HG03064 (cell line): ENCODE measurements around the gene TPD52L2.
"Not testable (repeated sequence)": the region's sequence is repeated elsewhere in the genome, so short reads cannot be mapped to it uniquely, and the experiment has no call there.

Experiments
- ATAC-seq: cut with Tn5 transposase; IDR thresholded peaks from one replicate; pipeline ENCODE4 v1.9.1; 2021; ENCODE audit warnings: low read depth; ENCODE audit not compliant: unreplicated experiment

Gene TPD52L2

DNA sequence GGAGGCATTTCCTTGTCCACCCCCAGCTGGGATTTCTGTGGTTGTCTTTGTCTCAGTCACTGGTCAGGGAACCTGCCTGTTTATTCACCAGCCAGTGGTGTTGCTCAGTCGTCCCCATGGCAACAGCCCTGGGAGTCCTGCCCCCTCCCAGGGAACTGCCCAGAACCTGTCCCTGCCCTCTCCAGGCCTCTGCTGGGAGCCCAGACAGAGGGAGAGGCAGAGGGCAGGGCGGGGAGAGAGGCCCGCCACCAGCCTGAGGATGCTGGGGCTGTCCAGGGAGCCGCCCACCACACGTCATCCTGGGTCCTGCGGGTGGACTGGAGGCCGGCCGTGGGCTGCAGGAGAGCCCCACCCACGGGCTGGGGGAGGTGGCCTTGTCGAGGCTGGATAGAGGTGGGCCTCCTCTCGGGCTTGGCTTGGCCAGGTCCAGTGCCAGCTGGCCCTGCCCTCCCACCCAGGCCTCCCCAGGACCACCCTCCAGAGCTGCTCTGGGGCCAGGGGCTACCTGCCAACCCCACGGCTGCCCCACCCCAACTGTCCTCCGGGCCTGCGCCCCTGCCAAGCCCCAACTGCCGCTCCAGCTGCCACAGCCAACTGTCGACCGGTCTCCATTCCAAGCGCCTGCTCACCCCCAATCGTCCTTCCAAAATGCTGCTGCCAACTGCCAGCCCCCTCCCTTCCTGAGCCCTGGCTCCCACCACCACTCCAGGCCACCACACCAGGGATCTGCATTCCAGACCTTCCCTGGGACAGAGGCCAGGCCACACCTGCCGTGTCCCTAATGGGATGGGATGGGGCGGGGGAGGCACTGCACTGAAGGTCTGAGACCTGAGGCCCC lies 29.8 kb upstream of the TPD52L2 start:
- no peak for ATAC-seq

DNA sequence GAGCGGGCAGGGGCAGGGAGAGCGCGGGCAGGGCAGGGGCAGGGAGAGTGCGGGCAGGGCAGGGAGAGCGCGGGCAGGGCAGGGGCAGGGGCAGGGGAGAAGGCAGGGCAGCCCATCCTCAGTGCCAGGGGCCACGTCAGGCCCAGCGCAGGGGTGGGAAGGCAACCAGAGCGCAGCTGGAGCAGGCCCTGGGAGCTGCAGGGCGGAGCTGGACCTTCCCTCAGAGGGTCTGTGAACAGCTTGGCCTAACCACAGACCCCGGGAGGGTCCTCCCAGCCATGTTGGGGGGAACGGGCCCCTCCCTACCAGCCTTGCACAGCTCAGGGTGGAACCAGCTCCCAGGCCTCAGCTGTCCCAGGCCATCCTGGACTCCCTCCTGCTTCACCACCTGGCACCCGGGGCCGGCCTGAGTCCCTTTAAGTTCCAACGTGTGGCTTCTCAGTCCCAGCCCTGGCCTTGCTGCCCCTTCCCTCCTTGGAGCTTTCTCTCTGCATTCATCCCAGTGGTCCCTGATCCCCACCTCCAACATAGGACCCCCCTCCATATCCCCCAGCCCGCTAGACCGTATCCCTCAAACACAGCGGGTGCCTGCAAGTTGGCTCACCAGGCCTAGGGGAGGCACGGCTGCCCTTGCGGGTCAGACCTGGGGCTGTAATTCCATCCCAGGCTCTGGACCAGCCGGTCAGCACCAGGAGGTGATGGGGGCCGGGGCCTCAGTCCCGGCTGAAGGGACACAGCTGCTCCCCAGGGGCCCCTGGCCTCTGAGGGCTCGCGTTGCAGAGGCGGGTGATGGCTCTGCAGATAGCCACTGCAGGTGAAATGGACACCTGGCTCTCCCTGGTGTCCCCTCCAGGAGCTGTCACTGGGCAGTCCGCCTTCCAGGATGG lies 28.4 kb upstream of the TPD52L2 start:
- no peak for ATAC-seq

DNA sequence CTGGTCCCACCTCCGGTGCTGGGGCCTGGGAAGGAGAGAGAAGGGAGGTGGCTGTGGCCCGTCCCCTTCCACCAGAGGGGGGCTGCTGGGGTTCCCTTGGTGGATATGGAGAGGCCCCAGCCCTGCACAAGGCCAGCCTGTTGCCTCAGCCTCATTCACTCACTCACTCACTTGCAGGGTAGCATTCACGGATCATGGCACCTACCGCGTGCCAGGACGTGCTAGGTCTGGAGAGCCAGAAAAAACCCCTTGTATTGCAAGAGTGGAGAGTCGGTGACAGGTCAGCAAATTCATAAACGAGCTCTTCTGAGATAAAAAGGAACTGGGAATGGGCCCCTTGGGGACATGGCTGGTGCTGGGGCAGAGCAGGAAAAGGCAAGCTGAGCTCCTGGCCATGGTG lies 27.6 kb upstream of the TPD52L2 start:
- no peak for ATAC-seq

DNA sequence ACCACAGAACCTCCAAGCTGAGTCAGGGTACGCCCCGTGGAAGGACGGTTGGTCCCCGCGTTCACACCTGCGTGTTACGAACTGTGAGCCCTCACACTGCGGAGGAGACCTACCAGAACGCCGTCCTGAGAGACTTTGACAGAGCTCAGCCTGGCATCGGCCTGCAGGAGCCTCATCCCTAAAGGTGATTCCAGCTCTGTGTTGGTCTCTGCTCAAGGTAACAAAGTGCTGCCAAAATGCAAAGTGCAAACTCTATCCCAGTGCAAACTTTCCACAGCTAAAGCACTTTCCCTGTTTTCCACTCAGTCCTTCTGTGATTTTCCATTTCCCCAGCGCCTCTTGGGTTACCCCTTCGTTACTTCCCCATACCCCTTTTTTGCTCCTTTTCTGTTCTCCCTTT lies 25.4 kb upstream of the TPD52L2 start:
- no peak for ATAC-seq

DNA sequence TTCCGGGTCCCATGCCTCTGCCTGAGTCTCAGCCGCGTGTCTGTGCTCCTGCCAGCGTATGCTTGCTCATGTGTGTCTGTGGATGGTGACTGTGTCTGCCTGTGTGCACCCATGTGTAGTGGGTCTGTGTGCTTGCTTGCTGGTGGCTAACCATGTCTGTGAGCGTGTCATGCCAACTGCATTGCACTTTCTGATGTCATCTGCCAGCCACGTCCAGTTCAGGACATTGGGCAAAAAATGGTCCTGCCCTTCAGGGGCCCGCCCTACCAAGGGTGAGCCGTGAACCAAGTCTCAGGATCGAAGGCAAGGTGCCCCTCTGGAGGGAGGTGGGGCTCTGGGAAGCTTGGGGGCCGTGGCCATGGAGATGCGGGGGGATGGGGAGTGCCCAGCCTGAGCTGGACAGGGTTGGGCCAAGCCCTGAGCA lies 24.7 kb upstream of the TPD52L2 start:
- ATAC-seq: no peak

DNA sequence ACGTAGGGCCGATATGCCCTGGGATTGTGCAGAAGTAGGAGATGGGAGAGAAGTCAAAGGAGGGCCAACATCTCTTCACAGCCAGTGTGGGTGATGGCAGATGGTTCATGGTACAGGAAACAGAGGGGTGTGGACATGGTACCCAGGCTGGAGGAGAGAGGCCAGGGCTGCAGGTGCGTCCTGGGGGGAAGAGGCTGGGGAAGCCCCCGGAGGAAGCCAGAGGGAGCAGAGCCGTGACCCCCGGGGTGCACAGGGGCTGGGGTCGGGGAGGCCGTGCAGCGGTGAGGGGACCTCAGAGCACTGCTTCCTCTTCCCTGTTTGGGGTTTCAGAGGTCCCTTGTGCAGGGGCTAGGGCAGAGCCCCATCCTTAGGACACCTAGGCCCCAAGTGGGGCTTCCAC lies 22.8 kb upstream of the TPD52L2 start:
- no peak for ATAC-seq

DNA sequence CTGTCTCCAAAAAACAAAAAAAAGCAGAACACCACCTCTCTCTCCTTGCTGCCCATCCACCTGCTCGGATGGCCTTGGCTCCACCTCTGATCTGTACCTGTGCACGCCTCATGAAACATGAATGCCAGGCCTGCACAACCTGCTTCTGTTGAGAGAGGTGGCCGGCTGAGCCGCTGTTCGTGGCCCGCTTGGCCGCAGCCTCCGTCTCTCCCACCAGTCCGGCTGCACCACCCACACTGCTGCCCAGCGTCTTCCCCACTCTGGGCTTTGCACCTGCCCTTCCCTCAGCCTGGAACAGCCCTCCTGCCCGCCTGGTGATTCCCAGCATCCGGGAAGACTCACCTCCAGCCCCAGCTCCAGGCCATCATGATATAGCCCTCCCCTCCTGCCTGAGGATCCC lies 21.8 kb upstream of the TPD52L2 start:
- no peak for ATAC-seq

DNA sequence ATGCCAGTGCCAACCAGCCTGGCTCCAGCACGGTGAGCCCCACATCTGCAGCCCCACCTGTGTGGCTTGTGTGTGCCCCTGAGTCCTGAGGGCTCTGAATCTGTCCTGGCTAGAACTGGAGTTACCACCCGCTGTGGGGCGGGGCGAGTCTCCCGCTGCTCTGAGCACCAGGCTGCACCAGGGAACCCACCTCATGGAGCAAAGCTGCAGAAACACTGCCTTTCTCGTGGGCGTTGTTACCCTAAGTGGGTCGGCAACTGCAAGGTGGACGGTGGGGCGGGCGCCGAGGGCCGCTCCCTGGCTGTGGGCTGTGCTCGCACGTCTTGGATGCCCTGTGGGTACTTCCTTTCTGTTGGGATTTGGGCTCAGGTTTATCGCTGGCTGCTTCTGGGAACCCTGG lies 21.3 kb upstream of the TPD52L2 start:
- ATAC-seq: no peak

DNA sequence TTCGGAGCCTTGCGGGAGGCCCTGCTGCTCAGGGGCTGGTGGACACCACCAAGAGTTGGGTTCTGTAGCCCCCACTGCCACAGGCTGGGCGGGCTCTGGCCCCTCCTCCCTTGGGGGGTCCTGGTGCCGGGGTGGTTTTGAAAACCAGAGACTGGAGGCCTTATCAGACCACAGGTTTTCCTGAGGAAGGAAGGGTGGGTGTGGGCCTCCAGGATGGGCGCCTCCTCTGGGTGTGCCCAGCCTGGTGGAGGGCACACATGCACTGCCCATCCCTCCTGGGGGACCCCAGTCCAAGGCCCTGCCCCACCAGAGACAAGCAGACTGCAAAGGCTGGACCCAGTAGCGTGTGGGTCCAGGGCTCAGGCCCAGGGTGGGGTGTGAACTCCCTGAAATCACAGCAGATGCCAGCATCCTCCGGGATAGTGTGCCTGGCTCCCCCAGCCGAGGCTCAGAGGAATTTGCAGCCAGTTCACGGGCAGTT lies 20.5 kb upstream of the TPD52L2 start:
- ATAC-seq: no peak

DNA sequence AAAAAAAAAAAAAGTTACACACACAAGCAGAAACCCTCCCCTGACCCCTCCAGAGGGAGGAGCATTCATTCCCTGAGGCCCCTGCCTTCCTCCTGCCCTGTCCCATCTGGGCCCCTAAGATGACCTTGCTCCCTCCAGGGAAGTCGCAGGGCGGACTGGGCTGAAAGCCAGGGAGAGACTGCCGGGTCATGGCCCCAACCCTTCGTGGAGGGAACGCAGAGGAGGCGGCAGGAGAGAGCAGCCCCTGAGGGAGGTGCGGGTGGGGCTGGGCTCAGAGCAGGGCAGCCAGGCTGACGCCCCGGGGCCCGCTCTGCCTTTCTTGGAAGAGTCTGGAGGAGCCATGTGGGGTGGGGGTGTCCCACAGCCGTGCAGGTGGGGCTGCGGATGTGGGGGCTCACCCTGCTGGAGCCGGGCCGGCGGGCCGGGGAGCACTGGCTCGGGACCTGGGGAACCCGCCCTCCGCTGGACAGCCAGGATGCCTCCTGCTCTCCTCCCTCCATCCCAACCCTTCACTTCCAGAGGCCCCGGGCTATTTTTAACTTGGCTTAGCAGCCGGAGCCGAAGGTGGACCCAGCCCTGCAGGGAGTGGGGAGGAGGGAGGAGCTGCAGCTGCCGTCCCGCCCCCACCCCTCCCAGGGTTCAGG lies 18.8 kb upstream of the TPD52L2 start:
- ATAC-seq: no peak

DNA sequence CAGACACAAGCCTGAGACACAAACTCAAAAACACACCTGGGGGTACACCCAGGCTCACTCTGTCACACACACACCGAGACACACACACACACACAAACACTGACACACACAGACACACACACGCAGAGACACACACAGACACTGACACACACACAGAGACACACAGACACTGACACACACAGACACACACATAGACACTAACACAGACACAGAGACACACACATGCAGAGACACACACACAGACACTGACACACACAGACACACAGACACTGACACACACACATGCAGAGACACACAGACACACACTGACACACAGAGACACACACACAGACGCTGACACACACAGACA lies 18.2 kb upstream of the TPD52L2 start:
- ATAC-seq: no peak

DNA sequence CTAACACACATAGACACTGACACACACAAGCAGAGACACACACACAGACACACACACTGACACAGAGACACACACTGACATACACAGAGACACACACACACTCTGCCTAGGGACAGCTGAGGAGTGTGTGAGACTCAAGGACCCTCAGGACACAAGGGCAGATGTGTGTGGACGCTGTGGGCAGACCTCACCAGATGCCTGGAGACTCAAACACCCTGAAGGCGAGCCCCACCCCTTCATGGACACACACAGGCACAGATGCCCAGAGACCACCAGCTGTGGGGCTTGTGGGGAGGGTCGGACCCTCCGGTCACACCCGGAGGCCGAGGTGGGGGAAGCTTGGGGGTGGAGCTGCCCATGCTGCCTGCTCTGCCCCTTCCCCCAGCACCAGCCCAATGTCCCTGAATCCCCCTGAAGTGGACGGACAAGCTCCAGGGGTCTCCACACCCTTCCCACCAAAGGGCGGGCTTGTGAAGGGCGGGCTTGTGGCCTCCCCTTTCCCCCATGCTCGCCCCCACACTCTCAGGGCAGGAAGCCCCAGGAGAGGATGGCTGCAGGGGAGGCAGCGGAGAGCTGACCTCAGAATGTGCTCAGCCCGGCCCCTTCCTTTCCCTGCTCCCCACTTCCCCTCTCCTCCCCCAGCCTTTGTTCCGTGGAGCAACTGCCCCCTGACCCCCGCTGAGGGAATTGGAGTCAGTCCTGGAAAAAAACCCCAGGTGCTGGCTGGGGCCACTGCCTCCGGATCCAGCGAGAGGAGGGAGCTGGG lies 17.6 kb upstream of the TPD52L2 start:
- no peak for ATAC-seq

DNA sequence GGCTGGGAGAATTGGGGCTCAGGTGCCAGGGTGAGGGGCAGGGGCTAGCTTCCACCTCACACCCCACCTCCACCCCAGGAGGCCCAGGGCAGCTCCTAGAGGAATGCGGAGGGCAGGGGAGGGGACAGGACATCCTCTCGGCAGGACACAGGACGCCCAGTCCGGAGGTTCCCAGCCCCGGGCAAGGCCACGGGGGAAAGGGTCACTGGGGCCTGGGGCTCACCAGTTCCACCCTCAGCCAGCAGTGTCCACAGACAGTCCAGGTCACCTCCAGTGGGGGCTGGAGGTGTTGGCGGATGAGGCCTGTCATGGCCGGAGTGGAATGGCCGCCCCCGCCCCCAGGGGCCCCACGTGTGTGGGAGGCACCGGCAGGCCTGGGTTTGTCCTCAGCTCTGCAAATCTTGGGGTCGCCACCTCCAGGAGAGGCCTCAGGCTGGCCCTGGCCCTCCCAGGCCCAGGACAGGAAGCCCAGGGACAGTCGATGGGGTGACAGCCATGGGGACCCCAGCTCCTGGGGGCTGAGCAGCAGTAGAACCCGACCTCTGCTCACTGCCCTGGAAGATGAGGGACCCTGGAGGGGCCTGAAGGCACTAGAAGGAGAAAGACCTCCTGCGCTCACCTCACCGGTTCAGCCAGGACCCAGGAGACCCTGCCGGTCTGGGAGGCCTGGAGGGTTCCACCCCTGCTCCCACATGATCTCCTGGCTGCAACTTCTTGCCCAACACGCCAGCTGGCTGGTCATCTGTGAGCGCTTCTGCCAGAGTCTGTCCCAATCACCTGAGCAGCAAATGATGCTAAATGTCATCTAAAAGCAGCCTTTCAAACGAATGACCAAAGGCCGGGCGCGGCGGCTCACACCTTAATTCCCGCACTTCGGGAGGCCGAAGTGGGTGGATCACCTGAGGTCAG lies 16.8 kb upstream of the TPD52L2 start:
- no peak for ATAC-seq

DNA sequence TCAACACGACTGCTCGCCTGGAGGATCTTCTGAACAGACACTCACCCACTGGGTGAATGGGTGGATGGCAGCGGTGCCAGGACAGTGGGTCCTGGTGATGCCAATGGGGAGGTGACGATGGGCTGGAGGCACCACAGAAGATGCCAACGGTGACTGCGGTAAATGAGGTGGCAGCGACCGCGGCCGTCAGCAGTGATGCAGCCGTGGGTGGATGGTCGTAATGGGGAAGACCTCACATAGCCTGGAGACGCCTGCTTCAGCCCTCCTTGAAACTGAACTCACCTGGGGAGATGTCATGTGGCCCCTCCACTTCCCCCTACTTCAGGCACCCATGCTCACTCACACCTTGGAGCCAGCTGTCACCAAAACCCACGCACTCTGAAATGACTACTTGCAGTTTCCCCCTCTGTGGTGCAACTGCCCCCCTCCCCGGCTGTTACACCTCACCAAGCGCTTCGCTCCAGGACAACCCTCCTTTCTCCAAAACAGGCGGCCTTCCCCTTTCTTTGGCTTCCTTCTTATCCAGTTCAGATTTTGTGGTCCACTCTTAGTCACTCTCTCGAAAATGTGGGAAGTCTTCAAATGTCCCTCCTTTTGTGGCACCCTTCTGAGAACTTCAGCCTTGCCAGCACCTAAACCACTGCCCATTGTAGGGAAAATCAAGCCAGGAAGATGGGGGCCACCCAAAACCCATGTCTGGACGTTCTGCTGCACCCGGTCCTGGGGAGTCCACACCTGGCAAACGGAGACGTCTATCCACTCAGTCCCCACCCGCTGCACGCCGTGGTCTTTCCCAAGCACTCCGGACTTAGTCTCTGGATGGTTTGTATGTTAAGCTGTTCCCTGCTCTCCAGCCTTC lies 14.2 kb upstream of the TPD52L2 start:
- ATAC-seq: peak; percentile 67

DNA sequence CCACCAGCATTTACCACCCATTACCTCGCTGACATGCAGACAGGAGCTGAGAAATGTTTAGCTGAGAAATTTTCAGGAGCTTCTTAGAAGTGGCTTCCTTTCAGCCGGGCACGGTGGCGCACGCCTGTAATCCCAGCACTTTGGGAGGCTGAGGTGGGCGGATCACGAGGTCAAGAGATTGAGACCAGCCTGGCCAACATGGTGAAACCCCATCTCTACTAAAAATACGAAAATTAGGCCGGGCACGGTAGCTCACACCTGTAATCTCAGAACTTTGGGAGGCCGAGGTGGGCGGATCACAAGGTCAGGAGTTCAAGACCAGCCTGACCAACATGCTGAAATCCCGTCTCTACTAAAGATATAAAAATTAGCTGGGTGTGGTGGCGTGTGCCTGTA lies 13.5 kb upstream of the TPD52L2 start:
- ATAC-seq: not testable (repeated sequence)

DNA sequence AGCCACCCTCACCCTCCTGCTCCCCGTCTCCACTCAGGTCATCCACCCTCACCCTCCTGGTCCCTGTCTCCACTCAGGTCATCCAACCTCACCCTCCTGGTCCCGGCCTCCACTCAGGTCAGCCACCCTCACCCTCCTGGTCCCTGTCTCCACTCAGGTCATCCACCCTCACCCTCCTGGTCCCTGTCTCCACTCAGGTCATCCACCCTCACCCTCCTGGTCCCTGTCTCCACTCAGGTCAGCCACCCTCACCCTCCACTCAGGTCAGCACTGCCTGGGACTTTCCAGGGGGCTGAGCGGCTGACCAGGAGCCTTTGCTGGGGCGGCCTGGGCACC lies 11.4 kb upstream of the TPD52L2 start:
- ATAC-seq: not testable (repeated sequence)

DNA sequence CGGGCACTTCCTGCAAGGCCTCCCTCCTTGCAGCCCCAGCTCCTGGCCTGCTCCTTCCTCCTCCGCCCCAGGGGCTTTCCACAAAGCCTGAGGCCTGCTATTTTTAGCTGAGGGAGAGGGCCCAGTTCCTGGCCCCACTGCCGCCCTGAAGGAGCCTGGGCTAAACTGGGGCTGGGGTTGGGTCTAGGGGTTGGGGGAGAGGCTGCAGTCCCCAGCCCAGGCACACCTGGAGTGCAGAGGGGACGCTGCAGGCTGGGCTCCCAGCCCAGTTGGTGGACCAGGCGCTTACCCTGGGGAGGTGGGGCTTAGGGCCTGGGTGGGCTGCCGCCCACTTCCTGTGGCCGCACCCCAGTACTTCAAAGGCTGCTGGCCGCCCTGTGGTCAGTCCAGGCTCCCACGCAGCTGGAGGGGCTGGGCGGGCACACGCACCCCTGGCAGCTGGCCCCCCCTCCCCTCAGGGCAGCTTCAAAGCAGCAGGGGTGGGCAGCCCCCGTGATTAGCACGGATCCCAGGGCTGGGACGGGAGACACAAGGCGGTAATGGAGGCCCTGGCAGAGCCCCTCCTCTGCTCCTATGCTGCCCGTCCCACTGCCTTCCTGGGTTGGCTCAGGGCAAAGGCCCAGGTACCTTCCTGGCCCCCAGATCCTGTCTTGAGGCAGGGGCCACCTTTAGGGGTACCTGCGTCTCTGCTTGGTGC lies 10.9 kb upstream of the TPD52L2 start:
- no peak for ATAC-seq

DNA sequence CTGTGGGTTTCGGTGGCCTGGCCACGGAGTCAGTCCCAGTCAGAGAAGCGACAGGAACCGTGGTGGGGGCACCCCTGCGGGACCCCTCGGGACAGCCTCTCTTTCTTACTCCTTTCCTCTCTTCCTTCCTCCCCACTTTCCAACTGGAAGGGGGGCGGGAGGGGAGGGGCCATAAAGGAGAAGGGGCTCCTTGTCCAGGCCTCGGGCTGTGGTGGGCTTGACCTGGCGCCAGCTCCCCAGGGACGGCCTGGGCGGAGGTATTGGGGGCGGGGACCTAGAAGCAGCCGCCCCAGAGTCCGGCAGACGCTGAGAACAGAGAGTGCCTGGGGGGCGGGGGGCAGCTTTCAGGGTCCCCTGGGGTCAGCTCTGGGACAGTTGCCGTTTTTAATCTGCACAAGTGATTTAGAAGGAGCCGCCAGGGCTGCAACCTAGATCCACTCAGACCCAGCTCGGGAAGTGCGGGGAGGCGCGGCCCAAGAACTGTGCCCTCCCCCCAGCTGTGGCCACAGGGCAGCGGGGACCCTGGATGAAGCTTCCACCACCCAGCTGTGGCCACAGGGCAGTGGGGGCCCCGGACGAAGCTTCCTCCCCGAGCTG lies 10.2 kb upstream of the TPD52L2 start:
- no peak for ATAC-seq
